Loucy (cell line): ENCODE data around the gene PCBP3.

Source experiments
- H2AFZ ChIP-seq: fragments of 200-600 bp; sonication (generic); 2 replicates; pipeline ENCODE4 v1.6.0; 2016; ENCODE audit warnings: antibody characterized with exemption, mild to moderate bottlenecking, low read length, moderate library complexity
- H3F3A ChIP-seq: fragments of 200-600 bp; 2 replicates; pipeline ENCODE4 v1.6.0; 2016; ENCODE audit warnings: antibody characterized with exemption, low read depth, mild to moderate bottlenecking
- H3K27me3 ChIP-seq: fragments of 200-600 bp; sonication (generic); 2 replicates; pipeline ENCODE4 v1.6.1; 2014; ENCODE audit warnings: low read length, mild to moderate bottlenecking; ENCODE audit not compliant: insufficient read depth, poor library complexity, severe bottlenecking
- H3K36me3 ChIP-seq: fragments of 200-600 bp; sonication (generic); 2 replicates; pipeline ENCODE4 v1.6.1; 2016; ENCODE audit warnings: low read length; ENCODE audit not compliant: insufficient read depth
- H3K4me1 ChIP-seq: fragments of 200-600 bp; sonication (generic); 2 replicates; pipeline ENCODE4 v1.5.1; 2014; ENCODE audit warnings: low read length, mild to moderate bottlenecking; ENCODE audit not compliant: insufficient read depth, poor library complexity, severe bottlenecking
- H3K4me2 ChIP-seq: fragments of 200-600 bp; sonication (generic); 2 replicates; pipeline ENCODE4 v1.6.0; 2014; ENCODE audit warnings: antibody characterized with exemption, low read length, low read depth, mild to moderate bottlenecking; ENCODE audit not compliant: poor library complexity, severe bottlenecking
- H3K4me3 ChIP-seq: fragments of 200-600 bp; sonication (generic); 2 replicates; pipeline ENCODE4 v1.5.1; 2014; ENCODE audit warnings: low read length, mild to moderate bottlenecking, mixed read lengths; ENCODE audit not compliant: poor library complexity, severe bottlenecking
- H3K79me2 ChIP-seq: fragments of 200-600 bp; sonication (generic); 2 replicates; pipeline ENCODE4 v1.6.1; 2014; ENCODE audit warnings: low read length; ENCODE audit not compliant: insufficient read depth
- H3K9ac ChIP-seq: fragments of 200-600 bp; sonication (generic); 2 replicates; pipeline ENCODE4 v1.6.0; 2014; ENCODE audit warnings: mild to moderate bottlenecking, low read depth, low read length, moderate library complexity; ENCODE audit not compliant: poor library complexity, severe bottlenecking
- H3K9me2 ChIP-seq: fragments of 200-600 bp; sonication (generic); replicated peaks from 2 replicates; pipeline ENCODE4 v1.6.1; 2016; ENCODE audit warnings: low read depth, low read length, mixed read lengths
- H3K9me3 ChIP-seq: fragments of 200-600 bp; sonication (generic); 2 replicates; pipeline ENCODE4 v1.6.1; 2014; ENCODE audit warnings: mild to moderate bottlenecking, antibody characterized with exemption, low read length, low read depth; ENCODE audit not compliant: insufficient read depth
- H4K20me1 ChIP-seq: fragments of 200-600 bp; sonication (generic); 2 replicates; pipeline ENCODE4 v1.6.0; 2014; ENCODE audit warnings: antibody characterized with exemption, low read length, mild to moderate bottlenecking; ENCODE audit not compliant: insufficient read depth, poor library complexity, severe bottlenecking
- CTCF ChIP-seq: fragments of 200-600 bp; sonication (generic); conservative IDR thresholded peaks from 2 replicates; pipeline ENCODE4 v1.5.1; 2014; ENCODE audit warnings: mild to moderate bottlenecking, antibody characterized with exemption, low read length
- EZH2phosphoT487 ChIP-seq: fragments of 200-600 bp; IDR thresholded peaks from 2 replicates; pipeline ENCODE4 v1.6.1; 2018; ENCODE audit warnings: antibody characterized with exemption, mild to moderate bottlenecking, moderate library complexity, borderline replicate concordance

PCBP3 gene

GRCh38 chr21:45818904-45819285 is 175.4 kb downstream of the PCBP3 start:
- Histone ChIP-seq H4K20me1 (no peaks in the 10 kb centered on the region), H3K4me2 (no peak overlapping the region)

GRCh38 chr21:45819478-45820170 is 176.1 kb downstream of the PCBP3 start:
- H3K4me3 ChIP-seq = no peak overlapping the region
- no peaks in the 10 kb centered on the region for H3K9me2 ChIP-seq
- H3K4me2 ChIP-seq = no peak overlapping the region
- no peaks in the 10 kb centered on the region for H4K20me1 ChIP-seq
- no peak overlapping the region for H3K9ac ChIP-seq
- H2AFZ ChIP-seq = no peak overlapping the region
- H3F3A ChIP-seq = no peaks in the 10 kb centered on the region
- TF ChIP-seq CTCF = no peak
- TF ChIP-seq EZH2phosphoT487 = no peak
- H3K79me2 ChIP-seq = no peaks in the 10 kb centered on the region
- peaks cover 14% of the 10 kb centered on the region for H3K4me1 ChIP-seq
- H3K36me3 ChIP-seq = no peaks in the 10 kb centered on the region
- no peaks in the 10 kb centered on the region for H3K9me3 ChIP-seq
- no peaks in the 10 kb centered on the region for H3K27me3 ChIP-seq

More at GRCh38 chr21:45818904-45819285, 175.4 kb downstream of the PCBP3 start:
- H3K4me1 ChIP-seq = peaks cover 14% of the 10 kb centered on the region
- no peaks in the 10 kb centered on the region for H3K79me2 ChIP-seq
- H3K4me3 ChIP-seq = no peak overlapping the region
- H2AFZ ChIP-seq = no peak overlapping the region
- no peaks in the 10 kb centered on the region for H3K9me2 ChIP-seq
- H3K9ac ChIP-seq = no peak overlapping the region
- no peaks in the 10 kb centered on the region for H3K36me3 ChIP-seq
- H3F3A ChIP-seq = no peaks in the 10 kb centered on the region
- TF ChIP-seq CTCF = no peak
- no peak for TF ChIP-seq EZH2phosphoT487
- no peaks in the 10 kb centered on the region for H3K9me3 ChIP-seq
- H3K27me3 ChIP-seq = no peaks in the 10 kb centered on the region

GRCh38 chr21:45820171-45821091 is 176.9 kb downstream of the PCBP3 start:
- Histone ChIP-seq H3K27me3 (no peaks in the 10 kb centered on the region), H4K20me1 (no peaks in the 10 kb centered on the region), H3K4me2 (no peak overlapping the region), H2AFZ (no peak overlapping the region), H3K9ac (no peak overlapping the region), H3F3A (no peaks in the 10 kb centered on the region), H3K36me3 (no peaks in the 10 kb centered on the region), H3K9me3 (no peaks in the 10 kb centered on the region), H3K79me2 (no peaks in the 10 kb centered on the region), H3K4me3 (no peak overlapping the region), H3K4me1 (peaks cover 14% of the 10 kb centered on the region), H3K9me2 (no peaks in the 10 kb centered on the region)
- TF ChIP-seq EZH2phosphoT487 (no peak), CTCF (peak; percentile 86)
